Choroid plexus epithelial cell (primary cell): ENCODE measurements around the gene BRAF.
A peak's percentile ranks its signal among the peaks of the same experiment; 100 is the strongest.

Experiments
- DNase-seq: peaks from one replicate; pipeline ENCODE4 v3.0.0-alpha.2; 2010; ENCODE audit warnings: low read depth
- H3K4me3 ChIP-seq: 2 replicates; pipeline ENCODE4 v1.5.1; 2011; ENCODE audit warnings: low read depth, mild to moderate bottlenecking, control low read depth, low read length, moderate library complexity
- CTCF ChIP-seq: conservative IDR thresholded peaks from 2 replicates; pipeline ENCODE4 v1.5.1; 2011; ENCODE audit warnings: low read depth, mild to moderate bottlenecking, control low read depth, inconsistent platforms, low read length, moderate library complexity

BRAF gene

GRCh38 chr7:140877249-140877524 is 47.5 kb downstream of the BRAF start:
- peak; percentile 12 for DNase-seq
- no peak overlapping the region for H3K4me3 ChIP-seq
- no peak for TF ChIP-seq CTCF

- DNase-seq, result peak; percentile 83
- H3K4me3 ChIP-seq, result no peak overlapping the region
- no peak for TF ChIP-seq CTCF
Measured at GRCh38 chr7:140876519-140877248, 48.0 kb downstream of the BRAF start.

GRCh38 chr7:140873434-140873833 is 51.3 kb downstream of the BRAF start:
- no peak for TF ChIP-seq CTCF

GRCh38 chr7:140870003-140870402 is 54.7 kb downstream of the BRAF start:
- H3K4me3 ChIP-seq, result no peak overlapping the region
- DNase-seq, result no peak
- no peak for TF ChIP-seq CTCF

More at GRCh38 chr7:140873434-140873833, 51.3 kb downstream of the BRAF start:
- no peak for DNase-seq
- H3K4me3 ChIP-seq, result no peak overlapping the region

GRCh38 chr7:140869430-140869829 is 55.3 kb downstream of the BRAF start:
- H3K4me3 ChIP-seq, result no peak overlapping the region
- no peak for TF ChIP-seq CTCF
- DNase-seq, result no peak

- no peak for TF ChIP-seq CTCF
- DNase-seq, result no peak
- H3K4me3 ChIP-seq, result no peak overlapping the region
Measured at GRCh38 chr7:140867467-140868462, 57.0 kb downstream of the BRAF start.
